ENCODE results near the gene DBX2.

The DBX2 gene

GRCh38 chr12:45093051-45093450 lies 42.2 kb upstream of the DBX2 start:
- no peak for TF ChIP-seq ZFP30 (CRISPR knock-in tag; IDR thresholded peaks at IDR 0.05)
- ATAC-seq = no peak

GRCh38 chr12:45089411-45090075 lies 38.6 kb upstream of the DBX2 start:
- TF ChIP-seq POU6F1 (CRISPR knock-in tag; IDR thresholded peaks at IDR 0.05; ENCODE audit: borderline replicate concordance, low read depth) (no peak), ISL1 (CRISPR knock-in tag; IDR thresholded peaks at IDR 0.05) (no peak), ZFP30 (CRISPR knock-in tag; IDR thresholded peaks at IDR 0.05) (no peak), TSHZ2 (CRISPR knock-in tag; IDR thresholded peaks at IDR 0.05) (no peak), ZNF8 (CRISPR knock-in tag; IDR thresholded peaks at IDR 0.05) (no peak), GLIS3 (CRISPR knock-in tag; IDR thresholded peaks at IDR 0.05) (no peak), PPARA (CRISPR knock-in tag; IDR thresholded peaks at IDR 0.05; ENCODE audit: borderline replicate concordance) (no peak), ZNF565 (CRISPR knock-in tag; conservative IDR thresholded peaks at IDR 0.05; ENCODE audit: low read depth) (no peak), CREB5 (CRISPR knock-in tag; IDR thresholded peaks at IDR 0.05; ENCODE audit: low read depth) (no peak), PATZ1 (CRISPR knock-in tag; IDR thresholded peaks at IDR 0.05; ENCODE audit: borderline replicate concordance) (no peak), ZNF70 (CRISPR knock-in tag; IDR thresholded peaks at IDR 0.05) (no peak), ARNTL (CRISPR knock-in tag; IDR thresholded peaks at IDR 0.05; ENCODE audit: borderline replicate concordance, low read depth) (no peak), ZC3H10 (CRISPR knock-in tag; IDR thresholded peaks at IDR 0.05) (no peak), SNAI2 (CRISPR knock-in tag; IDR thresholded peaks at IDR 0.05) (no peak), OSR1 (CRISPR knock-in tag; IDR thresholded peaks at IDR 0.05) (no peak), ZFP3 (CRISPR knock-in tag; IDR thresholded peaks at IDR 0.05) (no peak), CSDC2 (CRISPR knock-in tag; IDR thresholded peaks at IDR 0.05) (no peak), TCF4 (CRISPR knock-in tag; IDR thresholded peaks at IDR 0.05; ENCODE audit: borderline replicate concordance) (no peak), TOX (CRISPR knock-in tag; IDR thresholded peaks at IDR 0.05; ENCODE audit: borderline replicate concordance) (no peak)
- ATAC-seq = no peak

GRCh38 chr12:45088608-45089007 lies 37.7 kb upstream of the DBX2 start:
- no peak for ATAC-seq
- TF ChIP-seq POU6F1 (CRISPR knock-in tag; IDR thresholded peaks at IDR 0.05; ENCODE audit: borderline replicate concordance, low read depth) (no peak), ZFP30 (CRISPR knock-in tag; IDR thresholded peaks at IDR 0.05) (no peak), ZC3H10 (CRISPR knock-in tag; IDR thresholded peaks at IDR 0.05) (no peak), ESRRG (CRISPR knock-in tag; IDR thresholded peaks at IDR 0.05) (no peak), CSRNP3 (CRISPR knock-in tag; IDR thresholded peaks at IDR 0.05) (no peak), BACH2 (CRISPR knock-in tag; IDR thresholded peaks at IDR 0.05; ENCODE audit: borderline replicate concordance) (no peak), CSDC2 (CRISPR knock-in tag; IDR thresholded peaks at IDR 0.05) (no peak), RARB (CRISPR knock-in tag; IDR thresholded peaks at IDR 0.05) (no peak), ISL1 (CRISPR knock-in tag; IDR thresholded peaks at IDR 0.05) (no peak), SNAI2 (CRISPR knock-in tag; IDR thresholded peaks at IDR 0.05) (no peak), ZNF565 (CRISPR knock-in tag; conservative IDR thresholded peaks at IDR 0.05; ENCODE audit: low read depth) (no peak), TSHZ2 (CRISPR knock-in tag; IDR thresholded peaks at IDR 0.05) (no peak), PPARA (CRISPR knock-in tag; IDR thresholded peaks at IDR 0.05; ENCODE audit: borderline replicate concordance) (no peak)

Data from SK-N-SH treated with all-trans-retinoic acid at 6 μM for 48 hours (cell line).